GM19328 (cell line): ENCODE results near the gene IFI35.

Experiments used
- ATAC-seq: cut with Tn5 transposase; IDR thresholded peaks from one replicate; pipeline ENCODE4 v1.9.1; 2021; ENCODE audit warnings: mild to moderate bottlenecking, moderate library complexity; ENCODE audit not compliant: unreplicated experiment

Gene IFI35

GRCh38 chr17:43020789-43021740 lies 14.5 kb downstream of the IFI35 start:
- no peak for ATAC-seq

GRCh38 chr17:43021741-43022512 lies 15.3 kb downstream of the IFI35 start, which contains the start of gene VAT1:
Gene VAT1 (minus strand): TSS chr17:43022385. CDS start chr17:43022322, 63 bp downstream.
- no peak for ATAC-seq

DNA sequence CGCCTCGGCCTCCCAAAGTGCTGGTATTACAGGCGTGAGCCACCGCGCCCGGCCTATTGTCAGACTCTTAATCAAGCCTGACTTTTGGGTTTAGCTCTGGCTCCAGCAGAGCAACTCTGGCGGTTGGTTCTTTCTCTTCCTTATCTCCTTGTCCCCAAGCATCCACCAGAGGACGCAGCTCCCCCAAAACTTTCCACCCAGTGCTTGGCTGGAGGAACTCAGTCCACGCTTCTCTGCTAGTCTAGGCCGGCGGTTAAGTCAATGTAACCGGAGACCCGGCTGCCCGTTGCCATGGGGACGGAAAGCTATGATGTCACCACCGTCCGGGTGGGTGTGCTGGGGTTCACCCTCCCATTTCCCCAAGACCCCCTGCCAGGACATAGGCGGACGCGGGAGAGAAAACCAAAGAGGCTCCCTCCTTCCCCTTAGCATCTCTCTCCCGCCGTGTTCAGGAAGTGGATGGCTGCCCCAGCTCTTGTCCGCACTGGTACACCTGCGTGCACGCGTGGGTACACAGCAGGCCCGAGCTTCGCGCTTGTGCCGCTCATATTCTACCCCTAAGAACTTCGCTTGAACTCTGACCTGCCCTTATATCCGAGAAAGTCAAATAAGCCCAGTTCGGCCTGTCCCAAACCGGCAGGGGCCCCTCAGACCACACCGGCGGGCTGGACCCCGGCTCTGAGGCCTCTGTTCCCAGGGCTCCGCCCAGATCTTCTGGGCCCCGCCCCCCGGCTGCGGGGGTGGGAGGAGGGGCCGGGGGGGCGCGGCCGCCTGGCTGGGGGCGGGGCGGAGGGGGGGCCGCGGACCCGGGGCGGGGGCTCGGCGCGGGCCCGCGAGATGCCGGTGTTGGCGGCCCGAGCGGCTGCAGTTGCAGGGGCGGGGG lies 18.1 kb downstream of the IFI35 start, which contains the start of gene RND2:
RND2 (plus strand) TSS at position 825 of the 883 bp plus-strand sequence. CDS start 117 bp downstream, outside the sequence.
- no peak for ATAC-seq

DNA sequence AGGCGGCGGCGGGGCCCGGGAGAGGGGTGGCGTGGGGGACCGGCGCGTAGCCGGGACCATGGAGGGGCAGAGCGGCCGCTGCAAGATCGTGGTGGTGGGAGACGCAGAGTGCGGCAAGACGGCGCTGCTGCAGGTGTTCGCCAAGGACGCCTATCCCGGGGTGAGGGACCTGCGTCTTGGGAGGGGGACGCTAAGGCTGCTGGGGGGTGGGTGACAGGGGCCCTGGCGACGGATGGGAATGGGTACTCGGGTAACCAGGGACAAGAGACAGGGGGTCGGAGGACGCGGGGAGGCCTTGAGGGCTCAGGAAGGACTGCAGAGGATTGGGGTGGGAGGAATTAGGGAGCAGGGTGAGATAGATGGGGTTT lies 18.7 kb downstream of the IFI35 start:
- no peak for ATAC-seq

DNA sequence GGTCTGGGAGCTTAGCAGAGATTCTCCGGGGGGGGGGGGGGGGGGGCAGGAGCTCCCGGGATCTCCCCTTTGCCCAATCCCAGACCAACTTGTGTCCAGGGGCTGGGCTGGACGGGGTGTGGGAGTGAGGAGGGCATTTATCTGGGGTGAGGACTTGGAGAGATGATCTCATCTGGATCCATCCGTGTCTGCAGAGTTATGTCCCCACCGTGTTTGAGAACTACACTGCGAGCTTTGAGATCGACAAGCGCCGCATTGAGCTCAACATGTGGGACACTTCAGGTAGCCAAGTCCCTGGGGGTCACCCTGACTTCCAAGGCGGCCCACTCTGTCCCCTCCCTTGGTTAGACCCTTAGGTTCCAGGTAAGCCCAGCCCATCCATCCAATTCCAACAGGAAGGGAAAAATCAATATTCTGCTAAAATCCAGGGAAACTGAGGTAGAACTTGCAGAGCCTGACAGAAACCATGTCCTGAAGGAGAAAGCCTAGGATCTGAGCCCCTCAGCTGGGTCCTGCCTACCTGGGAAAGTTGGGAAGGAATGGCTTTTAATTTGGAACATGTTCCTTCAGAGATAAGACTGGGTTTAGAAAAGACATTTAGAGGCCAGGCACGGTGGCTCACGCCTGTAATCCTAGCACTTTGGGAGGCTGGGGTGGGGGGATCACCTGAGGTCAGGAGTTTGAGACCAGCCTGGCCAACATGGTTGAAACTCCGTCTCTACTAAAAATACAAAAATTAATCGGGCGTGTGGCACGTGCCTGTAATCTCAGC lies 19.4 kb downstream of the IFI35 start:
- ATAC-seq: no peak

GRCh38 chr17:43026595-43026994 lies 20.0 kb downstream of the IFI35 start:
- no peak for ATAC-seq

GRCh38 chr17:43027091-43028032 lies 20.8 kb downstream of the IFI35 start:
- ATAC-seq: no peak

- no peak for ATAC-seq
These were observed 21.8 kb downstream of the IFI35 start for GRCh38 chr17:43028221-43028861.

DNA sequence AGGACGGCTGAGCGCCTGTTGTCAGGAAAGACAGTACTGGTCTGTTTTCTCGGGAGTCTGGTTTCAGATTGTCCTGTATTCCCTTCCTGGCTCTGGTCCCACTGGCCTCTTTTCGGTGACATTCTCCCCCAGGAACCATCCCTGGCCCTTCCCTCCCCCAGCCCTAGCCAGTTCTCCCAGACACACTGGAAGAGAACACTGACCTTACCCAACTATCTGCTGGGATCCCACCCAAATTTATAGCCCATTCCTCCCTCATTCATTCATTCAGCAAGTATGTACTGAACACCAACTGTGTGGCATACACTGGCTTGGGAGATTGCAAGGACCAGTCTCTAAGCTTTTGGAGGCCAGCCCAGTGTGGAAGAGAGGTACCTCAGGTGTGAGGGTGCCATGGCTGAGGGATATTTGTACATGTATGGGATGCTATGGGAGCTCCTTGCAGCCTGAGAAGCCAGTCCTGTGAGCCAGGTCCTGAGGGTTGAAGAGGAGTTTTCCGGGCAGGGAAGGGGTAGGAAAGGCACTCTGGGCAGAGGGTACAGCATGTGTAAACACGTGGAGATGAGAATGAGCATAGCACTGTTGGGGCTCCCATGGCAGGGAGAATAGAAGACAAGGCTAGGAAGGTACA lies 23.7 kb downstream of the IFI35 start:
- ATAC-seq: no peak

- no peak for ATAC-seq
These were observed 25.1 kb downstream of the IFI35 start for GRCh38 chr17:43031666-43032065.

- ATAC-seq: no peak
These were observed 27.6 kb downstream of the IFI35 start for GRCh38 chr17:43033948-43034881.

GRCh38 chr17:43034894-43035293 lies 28.3 kb downstream of the IFI35 start:
- no peak for ATAC-seq

DNA sequence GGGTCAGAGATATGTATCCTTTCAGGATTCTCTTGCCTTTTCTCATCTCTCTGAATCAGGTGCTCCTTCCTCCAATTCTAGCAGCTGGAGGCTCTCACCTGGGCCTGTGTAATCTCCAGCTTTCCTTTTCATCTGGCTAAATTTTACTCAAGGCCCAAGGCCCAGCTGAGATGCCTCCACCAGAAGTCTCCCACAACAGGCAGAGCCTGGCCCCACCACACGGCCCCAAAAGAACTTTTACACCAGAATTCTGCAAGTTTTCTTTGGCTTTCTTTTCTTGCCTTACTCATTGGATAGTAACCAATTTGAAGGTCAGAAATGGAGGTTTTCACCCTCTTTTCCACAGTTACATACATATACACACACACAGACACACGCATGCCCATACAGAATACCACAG lies 33.1 kb downstream of the IFI35 start:
- ATAC-seq: no peak

GRCh38 chr17:43040655-43041054 lies 34.1 kb downstream of the IFI35 start:
- ATAC-seq: no peak

GRCh38 chr17:43042025-43042628 lies 35.5 kb downstream of the IFI35 start:
- ATAC-seq: no peak

DNA sequence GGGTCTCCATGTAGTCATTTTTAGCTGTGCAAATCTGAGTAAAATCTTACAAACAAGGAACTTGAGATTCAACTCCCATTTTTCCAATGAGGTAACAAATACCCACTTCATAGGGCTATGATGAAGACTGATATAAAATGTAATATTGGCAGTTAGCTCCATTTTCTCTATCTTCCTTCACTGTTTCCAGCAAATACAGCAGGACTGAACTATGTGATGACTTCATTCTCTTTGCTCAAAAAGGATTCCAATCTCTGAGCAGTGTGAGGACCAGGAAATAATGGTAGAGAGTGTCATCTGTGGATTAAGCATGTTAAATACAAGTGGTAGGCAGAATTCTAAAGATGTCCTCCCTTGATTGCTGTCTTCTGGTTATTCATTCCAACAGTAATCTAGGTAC lies 36.7 kb downstream of the IFI35 start:
- ATAC-seq: no peak
